Embryonic facial prominence (tissue), 1 donor: ENCODE results near the gene TMEM273.

Experiments used
- DNase-seq: peaks from one replicate; pipeline ENCODE4 v3.0.0-alpha.2; 2016; ENCODE audit errors: extremely low spot score

The TMEM273 gene

DNA sequence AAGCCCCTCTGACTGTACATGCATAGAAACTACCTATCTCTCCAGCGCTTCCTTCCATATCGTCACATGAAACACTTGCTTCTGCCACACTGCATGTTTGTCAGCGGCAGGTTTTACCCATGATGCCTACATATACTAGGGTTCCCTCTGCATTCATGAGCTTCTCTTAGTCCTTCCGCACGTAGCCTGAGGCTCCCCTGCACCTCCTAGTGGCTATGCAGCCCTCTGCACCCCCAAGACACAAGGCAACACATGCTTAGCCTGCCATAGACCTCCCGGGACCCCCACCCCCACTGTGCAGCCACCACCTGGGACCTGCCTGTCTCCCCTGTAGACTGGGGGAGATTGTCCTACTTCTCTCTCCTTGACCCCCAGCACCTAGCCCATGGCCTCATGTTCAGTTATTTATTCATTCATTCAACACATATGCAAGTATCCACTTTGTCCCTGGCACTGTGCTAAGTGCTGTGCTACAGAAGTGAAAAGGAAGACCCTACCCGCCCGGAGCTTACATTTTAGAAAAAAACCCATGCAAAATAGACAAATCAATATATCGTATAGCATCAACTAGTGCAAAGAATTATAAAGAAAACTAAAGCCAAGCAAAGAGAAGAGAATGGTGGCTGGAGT lies 23.5 kb downstream of the TMEM273 start:
- DNase-seq, result no peak

DNA sequence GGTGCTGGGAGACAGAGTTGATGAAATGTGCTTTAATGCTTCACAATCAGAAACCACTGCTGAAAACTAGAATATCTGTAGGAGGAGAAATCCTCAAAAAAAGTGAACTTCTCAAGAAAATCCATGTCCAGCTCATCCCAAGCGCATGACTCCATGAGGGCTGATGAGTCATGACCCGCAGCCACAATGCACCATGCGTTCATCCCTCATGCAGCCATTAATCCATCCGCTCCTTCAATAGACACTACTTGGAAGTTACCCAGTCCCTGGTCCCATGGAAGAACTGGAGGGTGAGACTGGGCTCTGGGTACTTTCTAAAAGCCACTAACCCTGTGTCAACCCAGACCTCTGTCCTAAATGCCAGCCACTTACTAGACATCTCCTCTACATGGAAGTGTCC lies 24.4 kb downstream of the TMEM273 start:
- DNase-seq, result no peak

DNA sequence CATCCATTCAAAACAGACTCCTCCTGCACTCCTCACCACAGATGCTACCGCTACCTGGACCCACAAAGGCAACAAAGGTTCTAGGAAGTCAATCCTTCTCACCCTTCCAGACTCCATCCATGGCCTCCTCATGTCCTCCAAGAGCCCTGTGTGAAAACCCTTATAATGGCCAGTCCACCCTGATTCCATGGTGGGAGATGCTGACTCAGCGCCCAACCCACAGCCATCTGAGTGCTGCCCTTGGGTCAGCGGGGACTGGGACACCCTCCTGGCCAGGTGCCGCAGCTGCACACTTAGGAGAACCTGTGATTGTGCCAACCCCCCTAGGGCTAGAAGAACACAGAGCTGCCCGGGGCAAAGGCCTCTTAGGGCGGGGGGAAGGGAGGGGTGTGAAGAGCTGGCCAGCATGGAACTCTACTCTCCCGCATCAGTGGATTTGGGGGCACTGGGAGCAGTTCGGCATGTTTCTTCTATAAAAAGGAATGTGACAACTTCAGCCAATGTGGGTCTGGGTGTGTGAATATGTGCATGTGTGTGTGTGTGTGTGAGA lies 25.4 kb downstream of the TMEM273 start:
- no peak for DNase-seq

DNA sequence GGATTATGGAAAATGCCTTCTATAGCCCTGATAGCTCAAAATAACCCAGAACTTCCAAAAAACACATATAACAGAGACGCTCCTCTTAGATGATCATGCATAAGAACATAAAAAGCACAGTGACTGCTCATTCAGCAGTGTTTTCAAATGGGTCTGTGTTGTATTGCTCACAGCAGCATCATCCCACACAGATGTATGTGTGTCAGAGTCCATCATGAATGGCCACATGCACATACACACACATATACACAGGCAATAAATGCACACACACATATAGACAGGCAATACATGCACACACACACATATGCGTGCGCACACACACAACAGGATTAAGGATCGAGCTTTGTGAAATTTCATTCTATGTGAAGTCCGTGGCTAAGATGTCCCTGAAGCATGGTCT lies 26.1 kb downstream of the TMEM273 start:
- no peak for DNase-seq

DNA sequence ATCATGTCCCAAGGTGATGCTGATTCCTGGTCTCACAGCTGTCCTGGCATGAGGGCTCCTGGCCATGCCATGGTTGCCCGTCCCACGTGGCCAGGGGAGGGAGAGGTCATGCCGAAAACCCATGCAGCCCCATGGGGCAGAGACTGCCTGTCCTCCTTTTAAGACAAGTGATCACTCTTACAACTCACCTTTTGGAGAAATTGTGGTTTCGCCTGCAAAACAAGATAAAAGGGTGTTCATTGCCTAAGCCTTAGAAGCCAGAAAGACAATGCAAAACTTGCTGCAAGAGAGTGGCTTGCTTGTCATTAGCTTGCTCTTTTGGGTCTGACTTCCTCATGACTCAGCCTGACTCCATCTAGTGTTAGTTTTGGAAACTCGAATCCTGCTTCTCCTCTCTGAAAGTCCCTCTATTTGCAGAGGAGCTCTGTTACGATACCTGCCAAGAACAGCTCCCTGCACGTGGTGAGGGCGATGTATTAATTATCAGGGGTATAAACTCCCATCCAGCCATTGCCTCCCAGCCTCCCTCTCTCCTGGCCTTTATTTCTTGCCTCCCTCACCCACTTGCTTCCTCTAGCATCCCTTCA lies 26.7 kb downstream of the TMEM273 start:
- no peak for DNase-seq

DNA sequence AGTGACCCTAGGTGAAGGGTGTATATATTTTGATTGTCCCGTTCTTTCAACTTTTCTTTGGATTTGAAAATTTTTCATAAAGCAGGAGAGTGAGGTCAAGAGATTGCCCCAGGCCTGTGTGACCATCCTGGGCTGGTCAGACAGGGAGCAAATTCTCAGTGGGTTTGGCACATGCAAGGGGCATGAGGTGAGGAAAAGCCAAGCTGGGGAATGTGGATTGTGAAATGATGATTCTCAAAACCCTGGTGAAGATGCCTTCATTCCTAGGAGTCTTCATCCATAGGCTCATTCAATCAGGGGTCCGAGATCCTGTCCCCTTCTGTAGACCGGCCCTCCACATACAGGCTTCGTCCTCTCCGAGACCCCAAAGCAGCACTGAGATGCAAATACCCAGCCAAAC lies 27.4 kb downstream of the TMEM273 start:
- no peak for DNase-seq

DNA sequence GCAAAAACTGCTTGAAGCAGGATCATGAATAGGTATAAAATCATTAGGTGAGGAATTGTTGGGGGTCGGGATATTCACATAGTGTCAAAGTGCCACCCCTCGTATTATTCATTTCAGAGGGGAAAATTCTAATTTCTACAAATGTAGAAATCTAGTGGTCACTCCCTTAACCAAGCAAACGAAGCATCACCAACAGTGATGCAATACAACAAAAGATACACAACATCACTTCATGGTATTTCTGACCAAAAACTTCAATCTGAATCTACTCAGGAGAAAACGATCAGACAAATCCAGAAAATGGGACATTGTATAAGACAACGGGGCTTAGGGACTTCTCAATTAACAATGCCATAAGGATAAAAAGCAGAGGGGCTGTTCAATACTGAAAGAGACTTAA lies 28.1 kb downstream of the TMEM273 start:
- DNase-seq, result no peak

DNA sequence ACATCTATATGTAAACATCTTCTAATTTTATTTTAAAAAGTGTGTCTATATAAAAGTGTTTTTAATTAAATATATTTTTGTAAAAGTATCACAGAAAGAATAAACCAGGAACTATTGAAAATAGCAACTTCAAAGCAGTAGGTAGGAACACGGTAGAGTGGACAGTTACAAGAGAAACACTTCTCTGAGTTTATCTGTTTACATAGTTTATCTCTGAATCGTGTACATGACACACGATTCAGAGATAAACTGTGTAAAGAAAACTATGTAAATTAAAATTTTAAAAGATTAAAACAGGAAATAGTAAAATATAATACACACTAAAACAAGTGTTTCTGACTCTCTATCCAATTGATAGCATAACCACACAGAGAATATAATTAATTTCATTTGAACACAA lies 29.3 kb downstream of the TMEM273 start:
- DNase-seq, result no peak

DNA sequence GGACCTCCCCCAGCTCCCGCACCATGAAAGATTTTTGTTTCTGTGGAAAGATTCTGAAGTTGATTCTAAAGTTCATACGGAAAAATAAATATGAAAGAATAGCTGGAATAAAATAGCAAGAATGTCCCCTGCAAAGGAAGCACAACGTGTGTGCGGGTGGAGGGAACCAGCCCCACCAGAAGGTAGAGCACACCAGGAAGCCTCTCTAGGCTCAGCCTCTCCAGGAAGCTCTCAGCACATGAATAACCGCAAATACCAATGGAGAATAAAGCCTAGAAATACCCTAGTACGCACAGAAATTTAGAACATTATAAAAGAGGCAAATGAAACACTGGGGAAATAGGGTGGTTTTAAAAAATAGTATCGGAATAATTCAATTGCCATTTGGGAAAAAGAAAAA lies 29.8 kb downstream of the TMEM273 start:
- DNase-seq, result no peak

DNA sequence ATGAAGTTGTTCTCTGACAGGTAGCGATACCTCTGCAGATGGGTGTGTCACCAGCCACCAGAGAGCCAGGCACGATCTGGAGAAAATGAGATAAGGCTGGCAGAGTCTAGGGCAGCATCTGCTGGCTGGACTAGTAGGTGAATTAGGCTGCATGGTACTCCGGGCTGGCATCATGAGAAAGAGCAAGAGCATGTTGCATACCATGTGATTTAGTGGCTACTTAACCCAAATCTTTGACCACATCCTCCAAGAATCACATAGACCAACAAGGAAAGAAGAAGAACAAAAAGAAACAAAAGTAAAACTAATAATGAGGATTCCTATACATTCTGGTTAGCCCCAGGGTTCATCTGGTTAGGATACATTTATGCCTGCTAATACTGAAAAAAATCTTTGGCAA lies 31.0 kb downstream of the TMEM273 start:
- no peak for DNase-seq

DNA sequence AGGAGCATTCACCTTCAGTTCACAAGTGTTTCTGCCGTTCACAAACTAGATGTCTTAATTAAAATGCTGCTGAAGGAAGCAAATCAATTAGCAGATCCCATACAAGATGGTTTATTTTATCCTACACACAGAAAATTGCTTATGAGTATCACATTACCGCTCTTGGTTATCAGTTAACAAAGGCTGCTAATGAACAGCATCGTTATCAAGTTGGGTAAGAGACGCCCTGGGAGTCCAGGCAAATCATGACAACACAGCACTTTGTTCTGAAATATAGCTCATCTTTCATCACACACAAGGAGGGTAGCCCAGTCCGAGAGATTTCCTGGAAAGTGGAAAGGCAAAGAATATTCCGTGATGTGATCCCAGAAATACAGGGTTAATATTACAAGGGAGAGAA lies 33.5 kb downstream of the TMEM273 start:
- DNase-seq, result no peak

DNA sequence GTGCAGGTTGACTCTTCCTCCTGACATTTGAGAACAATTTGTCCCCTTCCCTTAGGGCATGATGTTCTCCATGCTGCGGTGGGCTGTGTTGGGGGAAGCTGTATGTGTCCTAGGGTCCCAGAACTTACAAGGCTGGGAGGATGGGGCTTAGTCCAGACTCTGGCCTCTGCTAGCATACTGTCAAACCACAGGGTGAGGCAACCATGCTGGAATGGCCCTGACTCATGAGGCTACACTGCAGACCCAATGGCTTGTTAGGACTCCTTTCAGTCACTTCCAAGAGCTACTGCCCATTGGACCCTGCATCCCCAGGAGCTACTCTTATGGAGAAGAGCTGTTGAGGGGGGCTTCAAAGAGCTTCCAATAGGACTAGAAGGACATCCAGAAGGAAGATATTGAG lies 34.2 kb downstream of the TMEM273 start:
- DNase-seq, result no peak

DNA sequence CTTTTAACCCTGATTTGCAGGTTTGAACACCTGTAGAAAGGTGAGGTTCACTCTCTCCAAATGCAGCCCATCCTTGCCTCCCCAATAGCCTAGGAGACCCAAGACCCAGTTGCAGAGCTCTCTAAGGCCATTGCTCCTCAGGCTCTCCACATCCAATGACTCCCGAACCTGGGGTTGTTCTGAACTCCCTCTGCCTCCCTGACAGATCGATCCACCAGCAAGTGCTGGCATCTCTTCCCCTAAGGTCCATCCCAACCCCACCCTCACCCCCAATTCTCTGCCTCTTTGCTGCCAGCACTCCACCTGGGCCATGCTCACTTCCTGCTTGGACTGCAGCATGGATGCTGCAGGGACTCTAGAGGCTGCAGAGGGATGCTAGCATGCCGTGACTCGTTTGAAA lies 35.1 kb downstream of the TMEM273 start:
- no peak for DNase-seq

DNA sequence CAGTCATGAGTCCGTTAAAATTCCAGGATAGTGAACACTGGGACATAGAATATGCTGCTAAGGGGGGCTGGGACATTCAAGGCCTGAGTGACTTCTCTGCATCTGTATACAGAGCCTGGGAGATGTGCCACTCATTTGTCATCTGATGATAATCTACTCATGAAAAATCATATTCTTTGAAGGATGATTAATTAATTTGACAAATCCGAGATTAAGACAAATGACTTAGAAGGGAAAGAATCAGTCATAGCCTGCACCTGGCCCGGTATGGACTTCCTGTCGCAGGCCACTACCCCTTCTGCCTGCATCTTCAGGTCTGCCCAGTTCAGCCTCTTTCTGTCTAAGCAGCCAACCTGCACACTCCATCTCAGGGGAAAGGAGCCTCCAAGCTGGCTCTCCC lies 35.5 kb downstream of the TMEM273 start:
- no peak for DNase-seq

DNA sequence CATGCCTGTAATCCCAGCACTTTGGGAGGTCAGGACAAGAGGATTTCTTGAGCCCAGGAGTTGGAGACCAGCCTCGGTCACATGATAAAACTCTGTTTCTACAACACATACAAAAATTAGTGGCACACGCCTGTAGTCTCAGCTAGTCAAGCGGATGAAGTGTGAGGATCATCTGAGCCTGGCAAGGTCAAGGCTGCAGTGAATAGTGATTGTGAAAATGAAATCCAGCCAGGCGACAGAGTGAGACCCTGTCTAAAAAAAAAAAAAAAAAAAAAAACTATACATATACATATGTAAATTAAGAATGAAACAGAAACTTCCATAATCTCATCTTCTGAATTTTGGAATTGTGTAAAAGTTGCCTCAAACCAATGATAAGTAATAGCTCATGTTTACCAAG lies 36.2 kb downstream of the TMEM273 start:
- DNase-seq, result no peak

DNA sequence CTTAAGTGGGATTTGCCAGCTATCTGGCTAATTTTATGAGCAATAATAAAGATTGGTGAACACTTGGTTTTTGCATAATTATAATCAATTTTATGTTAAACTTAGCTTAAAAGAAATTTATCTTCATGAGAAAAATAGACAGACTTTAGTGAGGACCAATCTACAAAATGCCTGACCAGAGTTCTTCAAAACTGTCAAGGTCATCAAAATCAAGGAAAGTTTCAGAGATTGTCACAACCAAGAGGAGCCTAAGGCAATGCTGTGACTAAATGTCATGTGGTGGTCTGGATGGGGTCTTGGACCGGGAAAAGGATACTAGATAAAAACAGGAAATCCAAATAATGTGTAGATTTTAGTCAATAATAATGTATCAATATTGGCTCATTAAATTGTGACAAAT lies 36.7 kb downstream of the TMEM273 start:
- no peak for DNase-seq

DNA sequence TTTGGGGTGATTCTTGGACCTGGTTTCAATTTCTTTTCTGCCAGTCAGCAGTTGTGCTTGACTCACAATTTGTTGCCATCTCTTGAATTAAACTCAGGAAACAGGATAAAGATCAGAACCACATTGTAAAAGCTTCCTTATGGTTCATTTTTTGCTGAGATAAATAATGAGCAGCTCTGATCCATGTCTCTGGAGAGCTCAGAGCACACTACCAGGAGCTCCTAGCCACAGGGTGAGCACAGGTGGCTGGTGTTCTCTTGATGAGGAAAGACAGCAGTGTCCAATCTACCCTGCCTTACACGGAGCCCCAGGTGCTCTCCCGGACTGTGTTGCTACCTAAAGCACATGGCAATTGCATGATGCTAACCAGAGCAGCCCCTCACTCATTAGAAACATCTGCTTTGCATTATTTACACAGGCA lies 37.2 kb downstream of the TMEM273 start:
- no peak for DNase-seq

DNA sequence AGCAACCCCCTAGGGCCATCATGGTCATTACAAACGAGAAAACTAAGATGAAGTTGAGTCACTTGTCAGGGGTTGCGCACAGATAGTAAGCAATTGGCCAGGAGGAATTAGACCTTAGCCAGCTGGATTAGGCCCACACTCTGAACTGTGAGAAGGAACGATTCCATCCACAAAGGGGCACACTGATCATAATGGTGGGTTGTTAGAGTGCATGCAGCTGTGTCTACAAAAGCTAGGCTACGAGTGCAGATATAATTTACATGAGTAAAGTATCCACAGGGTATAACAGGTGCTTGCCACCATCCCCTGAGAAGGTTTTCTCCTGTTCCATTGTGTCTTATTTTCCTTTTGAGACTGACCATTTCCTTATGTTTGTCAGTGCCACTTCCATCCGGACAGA lies 37.8 kb downstream of the TMEM273 start:
- no peak for DNase-seq

DNA sequence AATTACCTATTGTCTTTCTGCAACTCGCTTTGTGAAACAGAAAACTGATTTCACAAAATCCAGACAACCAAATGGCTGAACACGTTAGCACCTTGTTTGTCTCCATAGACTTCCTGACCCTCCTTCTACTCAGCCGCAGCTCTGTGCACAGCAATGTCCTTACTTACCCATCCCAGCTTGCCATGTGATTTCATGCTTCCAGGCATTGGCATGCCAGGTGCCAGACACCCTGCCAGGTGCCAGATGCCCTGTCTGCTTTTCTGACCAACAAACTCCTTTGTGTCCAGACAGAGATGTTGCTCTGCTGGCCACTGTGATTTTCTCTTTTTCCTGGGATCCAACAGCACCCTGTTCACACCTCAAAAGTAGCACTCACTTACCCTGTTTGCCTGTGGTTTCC lies 38.3 kb downstream of the TMEM273 start:
- DNase-seq, result no peak

DNA sequence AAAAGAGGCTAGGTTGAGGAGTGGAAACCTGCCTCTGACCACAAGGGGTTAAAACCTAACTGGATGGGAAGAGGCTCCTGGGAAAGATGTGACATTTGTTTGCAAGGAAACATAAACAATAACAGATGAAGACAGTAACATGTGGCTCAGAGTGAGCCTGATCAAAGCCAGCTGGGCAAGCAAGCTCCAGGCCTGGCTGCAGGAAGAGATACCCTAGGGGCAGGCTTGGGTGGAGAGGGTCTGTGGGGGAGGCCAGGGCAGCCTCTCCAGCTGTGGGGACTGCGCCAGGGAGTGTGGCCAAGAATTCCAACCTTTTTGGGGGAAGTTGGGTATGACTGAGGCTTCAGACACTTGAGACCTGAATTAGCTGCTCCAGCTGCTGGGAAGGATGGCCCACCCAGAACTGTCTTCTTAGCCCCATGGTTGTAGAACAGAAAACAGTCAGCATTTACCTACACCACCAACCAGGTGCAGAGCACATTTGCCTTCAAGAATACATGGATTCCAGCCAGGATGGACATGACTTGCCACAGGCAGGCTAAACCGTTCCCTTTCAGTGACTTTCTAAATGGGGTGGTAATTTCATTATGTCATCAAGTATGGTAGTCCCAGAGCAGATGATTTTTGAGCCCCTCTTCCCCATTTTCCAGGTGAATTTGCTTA lies 44.0 kb downstream of the TMEM273 start:
- DNase-seq, result no peak

DNA sequence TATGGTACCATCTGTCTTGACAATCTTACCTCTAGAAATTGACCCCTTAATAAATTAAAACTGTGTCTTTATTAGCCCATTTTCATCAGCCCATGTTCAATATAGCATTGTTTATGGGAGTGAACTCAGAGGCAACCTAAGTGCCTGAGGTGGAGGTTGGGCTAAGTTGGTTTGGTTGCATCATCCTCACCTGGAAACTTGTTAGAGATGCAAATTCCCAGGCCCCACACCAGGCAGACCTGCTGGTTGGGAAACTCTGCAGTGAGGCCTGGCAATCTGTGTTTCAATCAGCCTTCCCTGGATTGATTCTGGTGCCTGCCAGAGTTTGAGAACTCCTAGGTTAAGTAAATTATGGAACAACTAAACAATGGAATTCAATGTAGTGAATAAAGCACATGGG lies 44.9 kb downstream of the TMEM273 start:
- no peak for DNase-seq

DNA sequence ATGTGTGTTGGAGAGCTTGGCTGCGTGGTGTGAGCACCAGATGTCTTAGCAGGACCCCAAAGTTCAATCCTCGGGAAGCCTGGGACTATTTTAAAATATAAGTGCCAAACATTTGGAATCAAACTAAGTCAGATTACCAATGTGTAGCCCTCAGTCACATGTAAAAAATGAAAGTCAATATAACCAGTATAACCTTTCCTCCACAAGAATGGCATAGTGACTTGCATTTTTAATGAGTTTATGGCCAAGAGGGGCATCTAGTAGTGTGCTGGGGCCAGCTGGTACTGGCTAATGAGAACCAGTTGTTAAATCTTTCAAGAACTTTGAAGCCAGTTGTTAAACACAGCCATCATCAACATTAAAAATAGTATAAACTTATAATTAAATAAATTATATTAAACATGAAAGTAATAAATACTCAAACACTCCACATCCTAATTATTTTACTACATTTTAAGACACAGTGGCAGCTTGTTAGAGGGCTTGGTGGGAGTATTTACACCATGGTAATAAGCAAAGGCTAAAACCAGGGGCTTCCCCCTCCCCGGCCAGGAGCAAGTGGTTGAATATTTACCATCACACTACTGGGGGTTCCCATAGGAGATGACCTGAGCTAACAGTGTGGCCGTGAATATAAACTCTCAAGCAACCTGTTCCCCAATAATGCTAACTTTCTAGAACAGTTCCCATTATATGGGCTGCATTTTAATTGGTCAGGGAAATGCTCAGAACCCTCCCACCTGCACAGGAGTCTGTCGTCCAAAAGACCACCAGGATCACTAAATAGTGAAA lies 46.5 kb downstream of the TMEM273 start:
- no peak for DNase-seq
